ENCODE data around the gene GPRC5A. TPM values are rescaled to one million over a fixed set of nuclear protein-coding genes. Genes with fewer than 3 reads are reported as not detected.

Gene GPRC5A
- total and polyA plus RNA-seq, 10 of the 15 experiments (the other 5 are each of a cell fraction or from before 2014, with no cell fraction given): 0.10 to 2.8 (median 1.1) TPM

DNA sequence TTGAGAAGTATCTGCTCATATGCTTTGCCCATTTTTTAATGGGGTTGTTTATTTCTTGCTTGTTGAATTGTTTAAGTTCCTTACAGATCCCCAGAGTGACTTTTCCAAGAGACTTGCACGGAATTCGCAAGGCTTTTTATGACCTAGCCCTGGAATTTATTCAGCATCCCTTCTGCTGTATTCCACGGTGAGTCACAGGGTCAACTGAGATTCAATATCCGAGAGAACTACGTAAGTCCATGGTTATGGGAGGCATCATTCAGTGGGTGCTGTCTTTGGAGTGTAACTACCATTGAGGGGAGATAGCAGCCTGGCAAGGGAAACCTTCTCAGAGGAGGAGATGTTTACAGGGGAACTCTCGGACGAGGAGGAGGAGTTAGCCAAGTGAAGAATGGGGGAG is 20.9 kb upstream of the GPRC5A start:
- BruUV-seq (replicated peaks): no TSS peak
- Histone ChIP-seq H4K20me1 (ENCODE audit: control insufficient read depth, insufficient read depth) (no peaks in the 10 kb centered on the region), H3K4me1 (ENCODE audit: control insufficient read depth, insufficient read depth, low read length) (peaks cover 5% of the 10 kb centered on the region), H3K79me2 (ENCODE audit: control insufficient read depth, insufficient read depth, low read length) (no peaks in the 10 kb centered on the region), H3K36me3 (ENCODE audit: control insufficient read depth in 2 of 2, insufficient read depth in 2 of 2, low read length in 1 of 2) (no peaks in the 10 kb centered on the region), H3K4me2 (ENCODE audit: control insufficient read depth, insufficient read depth) (no peak overlapping the region), H3K9ac (ENCODE audit: control insufficient read depth, insufficient read depth, low read length) (no peak overlapping the region), H2AFZ (ENCODE audit: control insufficient read depth, low read depth, low read length) (no peak overlapping the region), H3K4me3 (no peak overlapping the region), H3K27me3 (replicated peaks in 1 of 2; ENCODE audit: control insufficient read depth in 2 of 2, insufficient read depth in 2 of 2, low read length in 1 of 2) (no peaks in the 10 kb centered on the region), H3K27ac (ENCODE audit: control insufficient read depth, insufficient read depth) (no peak overlapping the region), H3K9me3 (replicated peaks; ENCODE audit: control insufficient read depth, insufficient read depth, low read length) (no peaks in the 10 kb centered on the region)
- ChIA-PET RAD21 (ENCODE audit: unreplicated experiment) (no interaction called here), SMC1A (ENCODE audit: uncharacterized antibody, unreplicated experiment) (no interaction called here), CTCF (interaction anchor here (1.5 kb wide), 1 partner anchor 57 kb away, joined by 3 read pairs; the partner anchor contains the start of gene DDX47), POLR2A (no interaction called here)
- whole genome bisulfite sequencing (ENCODE audit: insufficient coverage, insufficient replicate concordance, low lambda C conversion rate, missing lambda C conversion rate): 93% methylated on average over 7 of the region's 7 CpGs
- FAIRE-seq (no peak), ATAC-seq (no peak), DNase-seq (ENCODE audit: low read depth, low spot score) (no peak)
- intact Hi-C loops (cut with micrococcal nuclease; ENCODE audit: unreplicated experiment): no loop called here
- in situ Hi-C loops (cut with MboI): no loop called here
- TF ChIP-seq RFX5 (IDR thresholded peaks at IDR 0.05; ENCODE audit: low read depth, low read length) (no peak), LARP7 (IDR thresholded peaks at IDR 0.05) (no peak), ZZZ3 (IDR thresholded peaks at IDR 0.05; ENCODE audit: control insufficient read depth, insufficient read length, low read depth) (no peak), POLR2AphosphoS5 (IDR thresholded peaks at IDR 0.05; ENCODE audit: low read length) (no peak), RAD51 (IDR thresholded peaks at IDR 0.05) (no peak), CREB1 (IDR thresholded peaks at IDR 0.05; ENCODE audit: low read depth) (no peak), CBX5 (IDR thresholded peaks at IDR 0.05; ENCODE audit: low read depth) (no peak), SIN3A (IDR thresholded peaks at IDR 0.05; ENCODE audit: low read depth, low read length) (no peak), HDAC2 (IDR thresholded peaks at IDR 0.05) (no peak), POLR2AphosphoS2 (IDR thresholded peaks at IDR 0.05; ENCODE audit: low read depth, low read length) (no peak), STAT3 (IDR thresholded peaks at IDR 0.05; ENCODE audit: low read depth, low read length) (no peak), MTA2 (IDR thresholded peaks at IDR 0.05; ENCODE audit: low read depth) (no peak), EED (IDR thresholded peaks at IDR 0.05; ENCODE audit: low read depth) (no peak)
- TF ChIP-seq, protein P1, sequence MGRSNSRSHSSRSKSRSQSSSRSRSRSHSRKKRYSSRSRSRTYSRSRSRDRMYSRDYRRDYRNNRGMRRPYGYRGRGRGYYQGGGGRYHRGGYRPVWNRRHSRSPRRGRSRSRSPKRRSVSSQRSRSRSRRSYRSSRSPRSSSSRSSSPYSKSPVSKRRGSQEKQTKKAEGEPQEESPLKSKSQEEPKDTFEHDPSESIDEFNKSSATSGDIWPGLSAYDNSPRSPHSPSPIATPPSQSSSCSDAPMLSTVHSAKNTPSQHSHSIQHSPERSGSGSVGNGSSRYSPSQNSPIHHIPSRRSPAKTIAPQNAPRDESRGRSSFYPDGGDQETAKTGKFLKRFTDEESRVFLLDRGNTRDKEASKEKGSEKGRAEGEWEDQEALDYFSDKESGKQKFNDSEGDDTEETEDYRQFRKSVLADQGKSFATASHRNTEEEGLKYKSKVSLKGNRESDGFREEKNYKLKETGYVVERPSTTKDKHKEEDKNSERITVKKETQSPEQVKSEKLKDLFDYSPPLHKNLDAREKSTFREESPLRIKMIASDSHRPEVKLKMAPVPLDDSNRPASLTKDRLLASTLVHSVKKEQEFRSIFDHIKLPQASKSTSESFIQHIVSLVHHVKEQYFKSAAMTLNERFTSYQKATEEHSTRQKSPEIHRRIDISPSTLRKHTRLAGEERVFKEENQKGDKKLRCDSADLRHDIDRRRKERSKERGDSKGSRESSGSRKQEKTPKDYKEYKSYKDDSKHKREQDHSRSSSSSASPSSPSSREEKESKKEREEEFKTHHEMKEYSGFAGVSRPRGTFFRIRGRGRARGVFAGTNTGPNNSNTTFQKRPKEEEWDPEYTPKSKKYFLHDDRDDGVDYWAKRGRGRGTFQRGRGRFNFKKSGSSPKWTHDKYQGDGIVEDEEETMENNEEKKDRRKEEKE (IDR thresholded peaks at IDR 0.05): no peak
- TF ChIP-seq, protein P2, sequence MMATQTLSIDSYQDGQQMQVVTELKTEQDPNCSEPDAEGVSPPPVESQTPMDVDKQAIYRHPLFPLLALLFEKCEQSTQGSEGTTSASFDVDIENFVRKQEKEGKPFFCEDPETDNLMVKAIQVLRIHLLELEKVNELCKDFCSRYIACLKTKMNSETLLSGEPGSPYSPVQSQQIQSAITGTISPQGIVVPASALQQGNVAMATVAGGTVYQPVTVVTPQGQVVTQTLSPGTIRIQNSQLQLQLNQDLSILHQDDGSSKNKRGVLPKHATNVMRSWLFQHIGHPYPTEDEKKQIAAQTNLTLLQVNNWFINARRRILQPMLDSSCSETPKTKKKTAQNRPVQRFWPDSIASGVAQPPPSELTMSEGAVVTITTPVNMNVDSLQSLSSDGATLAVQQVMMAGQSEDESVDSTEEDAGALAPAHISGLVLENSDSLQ (IDR thresholded peaks at IDR 0.05): no peak
- TF ChIP-seq, protein P3, sequence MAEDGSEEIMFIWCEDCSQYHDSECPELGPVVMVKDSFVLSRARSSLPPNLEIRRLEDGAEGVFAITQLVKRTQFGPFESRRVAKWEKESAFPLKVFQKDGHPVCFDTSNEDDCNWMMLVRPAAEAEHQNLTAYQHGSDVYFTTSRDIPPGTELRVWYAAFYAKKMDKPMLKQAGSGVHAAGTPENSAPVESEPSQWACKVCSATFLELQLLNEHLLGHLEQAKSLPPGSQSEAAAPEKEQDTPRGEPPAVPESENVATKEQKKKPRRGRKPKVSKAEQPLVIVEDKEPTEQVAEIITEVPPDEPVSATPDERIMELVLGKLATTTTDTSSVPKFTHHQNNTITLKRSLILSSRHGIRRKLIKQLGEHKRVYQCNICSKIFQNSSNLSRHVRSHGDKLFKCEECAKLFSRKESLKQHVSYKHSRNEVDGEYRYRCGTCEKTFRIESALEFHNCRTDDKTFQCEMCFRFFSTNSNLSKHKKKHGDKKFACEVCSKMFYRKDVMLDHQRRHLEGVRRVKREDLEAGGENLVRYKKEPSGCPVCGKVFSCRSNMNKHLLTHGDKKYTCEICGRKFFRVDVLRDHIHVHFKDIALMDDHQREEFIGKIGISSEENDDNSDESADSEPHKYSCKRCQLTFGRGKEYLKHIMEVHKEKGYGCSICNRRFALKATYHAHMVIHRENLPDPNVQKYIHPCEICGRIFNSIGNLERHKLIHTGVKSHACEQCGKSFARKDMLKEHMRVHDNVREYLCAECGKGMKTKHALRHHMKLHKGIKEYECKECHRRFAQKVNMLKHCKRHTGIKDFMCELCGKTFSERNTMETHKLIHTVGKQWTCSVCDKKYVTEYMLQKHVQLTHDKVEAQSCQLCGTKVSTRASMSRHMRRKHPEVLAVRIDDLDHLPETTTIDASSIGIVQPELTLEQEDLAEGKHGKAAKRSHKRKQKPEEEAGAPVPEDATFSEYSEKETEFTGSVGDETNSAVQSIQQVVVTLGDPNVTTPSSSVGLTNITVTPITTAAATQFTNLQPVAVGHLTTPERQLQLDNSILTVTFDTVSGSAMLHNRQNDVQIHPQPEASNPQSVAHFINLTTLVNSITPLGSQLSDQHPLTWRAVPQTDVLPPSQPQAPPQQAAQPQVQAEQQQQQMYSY (CRISPR knock-in tag; IDR thresholded peaks at IDR 0.05): no peak
- TF ChIP-seq, protein P4, sequence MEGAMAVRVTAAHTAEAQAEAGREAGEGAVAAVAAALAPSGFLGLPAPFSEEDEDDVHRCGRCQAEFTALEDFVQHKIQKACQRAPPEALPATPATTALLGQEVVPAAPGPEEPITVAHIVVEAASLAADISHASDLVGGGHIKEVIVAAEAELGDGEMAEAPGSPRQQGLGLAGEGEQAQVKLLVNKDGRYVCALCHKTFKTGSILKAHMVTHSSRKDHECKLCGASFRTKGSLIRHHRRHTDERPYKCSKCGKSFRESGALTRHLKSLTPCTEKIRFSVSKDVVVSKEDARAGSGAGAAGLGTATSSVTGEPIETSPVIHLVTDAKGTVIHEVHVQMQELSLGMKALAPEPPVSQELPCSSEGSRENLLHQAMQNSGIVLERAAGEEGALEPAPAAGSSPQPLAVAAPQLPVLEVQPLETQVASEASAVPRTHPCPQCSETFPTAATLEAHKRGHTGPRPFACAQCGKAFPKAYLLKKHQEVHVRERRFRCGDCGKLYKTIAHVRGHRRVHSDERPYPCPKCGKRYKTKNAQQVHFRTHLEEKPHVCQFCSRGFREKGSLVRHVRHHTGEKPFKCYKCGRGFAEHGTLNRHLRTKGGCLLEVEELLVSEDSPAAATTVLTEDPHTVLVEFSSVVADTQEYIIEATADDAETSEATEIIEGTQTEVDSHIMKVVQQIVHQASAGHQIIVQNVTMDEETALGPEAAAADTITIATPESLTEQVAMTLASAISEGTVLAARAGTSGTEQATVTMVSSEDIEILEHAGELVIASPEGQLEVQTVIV (IDR thresholded peaks at IDR 0.05; ENCODE audit: borderline replicate concordance, partially characterized antibody): no peak

Data from GM12878 (cell line).